SK-N-SH (cell line): ENCODE data around the gene ELAPOR1. TPM values are rescaled to one million over a fixed set of nuclear protein-coding genes. Genes with fewer than 3 reads are reported as not detected.

Experiments used
- CTCF ChIA-PET: fragments of 300-600, 350-600 bp; formaldehyde crosslinking; extraction: SDS; loops from one replicate; lab custom pipeline; 2021; lab: Yijun Ruan, JAX
- POLR2A ChIA-PET: fragments of 350-600 bp; sonication (Branson Sonifier 250); formaldehyde crosslinking; extraction: SDS; loops from one replicate; lab custom pipeline; 2020; ENCODE audit warnings: antibody characterized with exemption, inconsistent platforms; lab: Yijun Ruan, JAX
- DNase-seq: peaks from one replicate; pipeline ENCODE4 v3.0.0; 2012
- H2AFZ ChIP-seq: fragments of 200-600 bp; sonication (generic); 2 replicates; pipeline ENCODE4 v1.8.1; 2016; ENCODE audit warnings: antibody characterized with exemption, mild to moderate bottlenecking, low read depth
- H3F3A ChIP-seq: fragments of 200-600 bp; sonication (generic); replicated peaks from 2 replicates; pipeline ENCODE3; 2016; ENCODE audit warnings: antibody characterized with exemption, mild to moderate bottlenecking; ENCODE audit not compliant: insufficient read depth
- H3K27ac ChIP-seq, 2 experiments: fragments of 200-500 bp in 1 of 2; fragments of 200-600 bp in 1 of 2; sonication (Bioruptor generic) in 1 of 2; sonication (generic), shearing (Covaris generic) in 1 of 2; 2 replicates each; pipeline versions ENCODE4 v1.5.1 to v1.6.1; 2014 to 2016; ENCODE audit warnings: low read depth in 2 of 2, inconsistent platforms in 1 of 2, low read length in 1 of 2, mild to moderate bottlenecking in 1 of 2, mixed read lengths in 1 of 2
- H3K27me3 ChIP-seq: fragments of 200-600 bp; sonication (generic), shearing (Covaris generic); 2 replicates; pipeline ENCODE4 v1.6.1; 2016; ENCODE audit warnings: mixed run types; ENCODE audit not compliant: insufficient read depth
- H3K36me3 ChIP-seq, 2 experiments: fragments of 200-500 bp in 1 of 2; fragments of 200-600 bp in 1 of 2; sonication (Bioruptor generic) in 1 of 2; sonication (generic) in 1 of 2; replicated peaks in 1 of 2; 2 replicates each; pipeline versions ENCODE3 to v1.5.1; 2014 to 2016; ENCODE audit warnings: low read length in 1 of 2, mild to moderate bottlenecking in 1 of 2; ENCODE audit not compliant: insufficient read depth in 2 of 2, control insufficient read depth in 1 of 2
- H3K4me1 ChIP-seq, 2 experiments: fragments of 200-500 bp in 1 of 2; fragments of 200-600 bp in 1 of 2; sonication (Bioruptor generic) in 1 of 2; sonication (generic), shearing (Covaris generic) in 1 of 2; 2 replicates each; pipeline versions ENCODE4 v1.5.1 to v1.6.1; 2014 to 2016; ENCODE audit warnings: low read depth in 1 of 2, low read length in 1 of 2, mixed run types in 1 of 2; ENCODE audit not compliant: insufficient read depth in 2 of 2, control insufficient read depth in 1 of 2
- H3K4me2 ChIP-seq: fragments of 200-600 bp; sonication (generic), shearing (Covaris generic); 2 replicates; pipeline ENCODE4 v1.6.1; 2017; ENCODE audit warnings: mixed run types
- H3K4me3 ChIP-seq, 2 experiments: fragments of 200-500 bp in 1 of 2; fragments of 200-600 bp in 1 of 2; sonication (Bioruptor generic) in 1 of 2; sonication (generic), shearing (Covaris generic) in 1 of 2; 2 replicates each; pipeline versions ENCODE4 v1.5.1 to v1.8.1; 2014 to 2016; ENCODE audit warnings: low read depth in 2 of 2, inconsistent platforms in 1 of 2, low read length in 1 of 2, mild to moderate bottlenecking in 1 of 2, mixed read lengths in 1 of 2, moderate library complexity in 1 of 2
- H3K79me2 ChIP-seq: fragments of 200-600 bp; sonication (generic); 2 replicates; pipeline ENCODE4 v1.8.1; 2017; ENCODE audit warnings: mild to moderate bottlenecking; ENCODE audit not compliant: insufficient read depth
- H3K9ac ChIP-seq: fragments of 200-600 bp; sonication (generic); 2 replicates; pipeline ENCODE4 v1.6.1; 2017; ENCODE audit warnings: mixed run types
- H3K9me2 ChIP-seq: fragments of 200-600 bp; sonication (generic); 2 replicates; pipeline ENCODE4 v1.6.1; 2017; ENCODE audit warnings: mixed run types
- H3K9me3 ChIP-seq: fragments of 200-600 bp; sonication (generic); 2 replicates; pipeline ENCODE4 v1.6.1; 2017; ENCODE audit warnings: mixed run types, mild to moderate bottlenecking, moderate library complexity
- H4K20me1 ChIP-seq: fragments of 200-600 bp; sonication (generic); 2 replicates; pipeline ENCODE4 v1.6.1; 2017; ENCODE audit warnings: mild to moderate bottlenecking, mixed run types; ENCODE audit not compliant: insufficient read depth
- CHD2 ChIP-seq: fragments of 150-350 bp; IDR thresholded peaks from 2 replicates; pipeline ENCODE4 v1.6.1; 2018; ENCODE audit warnings: low read length; ENCODE audit not compliant: partially characterized antibody
- ELF1 ChIP-seq: IDR thresholded peaks from 2 replicates; pipeline ENCODE4 v1.4.0; 2012
- EP300 ChIP-seq, 2 experiments: IDR thresholded peaks; 2 replicates each; pipeline versions ENCODE4 v1.4.0 to v1.6.1; 2012; ENCODE audit warnings: borderline replicate concordance in 1 of 2, low read depth in 1 of 2, low read length in 1 of 2
- FOSL2 ChIP-seq: IDR thresholded peaks from 2 replicates; pipeline ENCODE4 v1.4.0; 2012; ENCODE audit warnings: low read depth, mild to moderate bottlenecking, moderate library complexity, borderline replicate concordance
- GABPA ChIP-seq: IDR thresholded peaks from 2 replicates; pipeline ENCODE4 v1.4.0; 2012; ENCODE audit warnings: low read depth, mild to moderate bottlenecking
- GATA2 ChIP-seq: sonication (generic); formaldehyde crosslinking; IDR thresholded peaks from 2 replicates; pipeline ENCODE4 v1.5.0; 2020; ENCODE audit warnings: mild to moderate bottlenecking, missing genetic modification reagents
- JUND ChIP-seq: IDR thresholded peaks from 2 replicates; pipeline ENCODE4 v1.4.0; 2012
- MXI1 ChIP-seq: IDR thresholded peaks from 2 replicates; pipeline ENCODE4 v1.6.1; 2012; ENCODE audit warnings: mild to moderate bottlenecking, low read depth, low read length, improper control_type of control experiment
- NFIC ChIP-seq: IDR thresholded peaks from 2 replicates; pipeline ENCODE4 v1.4.0; 2012; ENCODE audit warnings: borderline replicate concordance
- PBX3 ChIP-seq: IDR thresholded peaks from 2 replicates; pipeline ENCODE4; 2012
- POLR2AphosphoS5 ChIP-seq: IDR thresholded peaks from 2 replicates; pipeline ENCODE4 v1.6.1; 2012; ENCODE audit warnings: low read depth, low read length
- REST ChIP-seq: IDR thresholded peaks from 2 replicates; pipeline ENCODE4 v1.6.1; 2012; ENCODE audit warnings: mild to moderate bottlenecking, low read depth, low read length, moderate library complexity
- RFX5 ChIP-seq: IDR thresholded peaks from 2 replicates; pipeline ENCODE4 v1.6.1; 2012; ENCODE audit warnings: mild to moderate bottlenecking, improper control_type of control experiment, low read length
- RXRA ChIP-seq: IDR thresholded peaks from 2 replicates; pipeline ENCODE4 v1.4.0; 2012; ENCODE audit warnings: low read depth, mild to moderate bottlenecking, borderline replicate concordance
- SIN3A ChIP-seq: IDR thresholded peaks from 2 replicates; pipeline ENCODE4 v1.6.1; 2012; ENCODE audit warnings: low read depth, mild to moderate bottlenecking, low read length, moderate library complexity, borderline replicate concordance
- SMC3 ChIP-seq: IDR thresholded peaks from 2 replicates; pipeline ENCODE4 v1.6.1; 2012; ENCODE audit warnings: low read depth, low read length, improper control_type of control experiment
- TCF12 ChIP-seq: IDR thresholded peaks from 2 replicates; pipeline ENCODE4 v1.4.0; 2012
- TEAD4 ChIP-seq: IDR thresholded peaks from 2 replicates; pipeline ENCODE4 v1.4.0; 2012; ENCODE audit warnings: mild to moderate bottlenecking, borderline replicate concordance; ENCODE audit not compliant: insufficient read depth
- USF2 ChIP-seq: fragments of 150-350 bp; IDR thresholded peaks from 2 replicates; pipeline ENCODE4 v1.6.1; 2017; ENCODE audit warnings: antibody characterized with exemption, low read length, low read depth, borderline replicate concordance
- WGBS: methylation state at CpG from one replicate; pipeline ENCODE4 v1.1.6; 2017; ENCODE audit warnings: low lambda C conversion rate; 5-methylcytosine and 5-hydroxymethylcytosine counted together
- polyA plus RNA-seq, 3 experiments: library from polyadenylated mRNA; depleted of rRNA; stranded (reverse); fragments of >200 nt; gene quantifications; 2 replicates each; pipeline ENCODE4 v1.2.3, GENCODE V29; 2012
- TF ChIP-seq, protein P1 (sequence below): IDR thresholded peaks from 2 replicates; pipeline ENCODE4 v1.4.0; 2012; ENCODE audit warnings: low read depth, borderline replicate concordance

Gene ELAPOR1
- polyA plus RNA-seq, 1 of the 3 experiments (the other 2 are of a cell fraction), result 1.2 TPM

DNA sequence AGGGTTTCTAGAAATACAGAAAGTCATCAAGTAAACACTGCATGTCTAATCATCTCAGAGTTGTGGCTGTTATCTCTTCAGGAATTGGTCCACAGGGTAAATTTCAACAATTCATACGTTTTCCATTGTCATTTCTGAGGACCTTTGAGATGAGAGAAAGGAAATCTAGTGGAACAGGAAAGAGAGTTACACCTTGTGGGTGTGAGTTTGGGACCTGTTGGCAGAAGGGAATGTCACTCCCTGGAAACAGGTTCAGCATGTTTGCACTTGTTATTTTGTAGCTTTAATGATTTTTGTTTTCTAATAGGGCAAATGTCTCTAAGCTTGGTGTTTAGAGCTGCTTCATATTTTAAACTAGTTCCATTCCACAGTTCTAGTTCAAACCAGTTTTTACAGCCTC, 17.8 kb upstream of the ELAPOR1 start:
- H3K27me3 ChIP-seq, result no peaks in the 10 kb centered on the region
- DNase-seq, result no peak
- WGBS, result 67% methylated on average over 1 of the region's 1 CpG
- no peak overlapping the region for H2AFZ ChIP-seq
- TF ChIP-seq GABPA (no peak), CHD2 (no peak), ELF1 (no peak), REST (no peak), EP300 (IDR thresholded peaks at IDR 0.05; ENCODE audit: borderline replicate concordance in 1 of 2, low read depth in 1 of 2, low read length in 1 of 2) (no peak)
- TF ChIP-seq, protein P1, sequence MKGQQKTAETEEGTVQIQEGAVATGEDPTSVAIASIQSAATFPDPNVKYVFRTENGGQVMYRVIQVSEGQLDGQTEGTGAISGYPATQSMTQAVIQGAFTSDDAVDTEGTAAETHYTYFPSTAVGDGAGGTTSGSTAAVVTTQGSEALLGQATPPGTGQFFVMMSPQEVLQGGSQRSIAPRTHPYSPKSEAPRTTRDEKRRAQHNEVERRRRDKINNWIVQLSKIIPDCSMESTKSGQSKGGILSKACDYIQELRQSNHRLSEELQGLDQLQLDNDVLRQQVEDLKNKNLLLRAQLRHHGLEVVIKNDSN, result no peak
- TF ChIP-seq, all 33 proteins: peak for 0
- Histone ChIP-seq H3K4me2 (no peak overlapping the region), H3F3A (peaks cover 17% of the 10 kb centered on the region), H3K27ac (no peak overlapping the region), H3K9me3 (no peaks in the 10 kb centered on the region), H4K20me1 (no peaks in the 10 kb centered on the region; the same call in 1 of the 2 replicates), H3K4me1 (peaks cover 4 to 5% of the 10 kb centered on the region in 2 experiments; a peak in 1 of 4 replicates), H3K9ac (no peak overlapping the region), H3K9me2 (no peaks in the 10 kb centered on the region), H3K79me2 (peaks cover 57% of the 10 kb centered on the region), H3K4me3 (no peak overlapping the region), H3K36me3 (peaks cover 18 to 25% of the 10 kb centered on the region in 2 experiments)
- POLR2A ChIA-PET, result no interaction called here
- CTCF ChIA-PET, result interaction anchor here (1.3 kb wide), 1 partner anchor 16 kb away, joined by 4 read pairs; a partner anchor contains a TSS

- H4K20me1 ChIP-seq, result no peaks in the 10 kb centered on the region
- no peaks in the 10 kb centered on the region for H3K9me2 ChIP-seq
- POLR2A ChIA-PET, result interaction anchor here (0.6 to 2.3 kb wide), 27 partner anchors 8 to 540 kb away, joined by 3 to 29 read pairs (median 5); partner anchors contain the start of genes CELSR2, EEIG2, ELAPOR1 and GPSM2
- H3F3A ChIP-seq, result peaks cover 17% of the 10 kb centered on the region
- H3K36me3 ChIP-seq, result peaks cover 13 to 16% of the 10 kb centered on the region in 2 experiments
- peak overlapping the region; percentile 86 to 92 for H3K27ac ChIP-seq
- no peaks in the 10 kb centered on the region for H3K27me3 ChIP-seq
- no peaks in the 10 kb centered on the region for H3K9me3 ChIP-seq
- no peaks in the 10 kb centered on the region; a peak in 1 of 4 replicates for H3K4me1 ChIP-seq
- peaks cover 39% of the 10 kb centered on the region for H3K79me2 ChIP-seq
- H3K9ac ChIP-seq, result peak overlapping the region; percentile 95
- DNase-seq, result peak; percentile 96
- H3K4me3 ChIP-seq, result peak overlapping the region; percentile 71 to 81
- H3K4me2 ChIP-seq, result peak overlapping the region; percentile 90
- peak overlapping the region; percentile 80 for H2AFZ ChIP-seq
- CTCF ChIA-PET, result interaction anchor here (0.6 to 7.6 kb wide), 28 partner anchors 8 to 408 kb away, joined by 3 to 75 read pairs (median 4); partner anchors contain the start of genes CELSR2, ELAPOR1, PRPF38B and SORT1
- 1% methylated on average over 31 of the region's 77 CpGs for WGBS
- no peak for TF ChIP-seq TEAD4
- TF ChIP-seq PBX3, result peak; percentile 28; the same call in 1 of the 2 replicates
- TF ChIP-seq RXRA, result no peak
- TF ChIP-seq ELF1, result peak; percentile 91
- TF ChIP-seq SIN3A, result peak; percentile 96; the same call in 1 of the 2 replicates
- peak; percentile 37; the same call in 1 of the 2 replicates for TF ChIP-seq TCF12
- TF ChIP-seq USF2, result no peak
- peak; percentile 100 for TF ChIP-seq POLR2AphosphoS5
- 0 out of 2 replicates have a peak, but pooled peaks have one; percentile 60 for TF ChIP-seq RFX5
- TF ChIP-seq CHD2, result peak; percentile 70
- peak; percentile 85 for TF ChIP-seq MXI1
- peak; percentile 63 for TF ChIP-seq SMC3
- no peak for TF ChIP-seq JUND
- TF ChIP-seq FOSL2, result no peak
- peak; percentile 34 for TF ChIP-seq GATA2
- no peak for TF ChIP-seq NFIC
Measured at GRCh38 chr1:109099938-109100773, 13.8 kb upstream of the ELAPOR1 start.
